ENCODE measurements around the gene MYO1B. TPM values are rescaled to one million over a fixed set of nuclear protein-coding genes. Genes with fewer than 3 reads are reported as not detected.

The MYO1B gene
- total RNA-seq, 1 experiment from 2014 or later: 80.3 TPM

DNA sequence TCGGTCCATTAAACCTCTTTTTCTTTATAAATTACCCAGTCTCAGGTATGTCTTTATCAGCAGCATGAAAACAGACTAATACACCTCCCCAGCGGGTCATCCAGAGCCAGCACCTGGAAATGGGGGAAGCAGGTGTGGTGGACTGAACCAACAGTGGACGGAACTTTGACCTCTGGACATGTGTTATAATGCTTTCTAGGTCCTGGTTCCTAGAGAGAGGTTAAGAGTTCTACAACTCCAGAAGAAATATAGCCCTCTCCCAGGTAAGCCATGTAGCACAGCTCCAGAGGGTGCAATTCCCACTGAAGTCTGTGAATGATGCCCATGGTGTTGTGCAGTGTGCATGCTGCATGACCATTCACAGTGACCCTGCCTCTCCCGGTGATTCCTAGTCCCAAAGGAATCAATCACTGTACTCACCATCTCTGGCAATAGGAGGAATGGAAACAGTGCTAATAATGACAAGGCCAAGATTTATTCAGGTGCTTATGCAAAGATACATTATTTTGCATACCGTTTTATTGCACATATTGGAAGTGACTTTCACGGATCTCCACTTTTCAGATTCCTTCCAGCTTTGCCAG, 45.2 kb upstream of the MYO1B start:
- TF ChIP-seq, protein P1, sequence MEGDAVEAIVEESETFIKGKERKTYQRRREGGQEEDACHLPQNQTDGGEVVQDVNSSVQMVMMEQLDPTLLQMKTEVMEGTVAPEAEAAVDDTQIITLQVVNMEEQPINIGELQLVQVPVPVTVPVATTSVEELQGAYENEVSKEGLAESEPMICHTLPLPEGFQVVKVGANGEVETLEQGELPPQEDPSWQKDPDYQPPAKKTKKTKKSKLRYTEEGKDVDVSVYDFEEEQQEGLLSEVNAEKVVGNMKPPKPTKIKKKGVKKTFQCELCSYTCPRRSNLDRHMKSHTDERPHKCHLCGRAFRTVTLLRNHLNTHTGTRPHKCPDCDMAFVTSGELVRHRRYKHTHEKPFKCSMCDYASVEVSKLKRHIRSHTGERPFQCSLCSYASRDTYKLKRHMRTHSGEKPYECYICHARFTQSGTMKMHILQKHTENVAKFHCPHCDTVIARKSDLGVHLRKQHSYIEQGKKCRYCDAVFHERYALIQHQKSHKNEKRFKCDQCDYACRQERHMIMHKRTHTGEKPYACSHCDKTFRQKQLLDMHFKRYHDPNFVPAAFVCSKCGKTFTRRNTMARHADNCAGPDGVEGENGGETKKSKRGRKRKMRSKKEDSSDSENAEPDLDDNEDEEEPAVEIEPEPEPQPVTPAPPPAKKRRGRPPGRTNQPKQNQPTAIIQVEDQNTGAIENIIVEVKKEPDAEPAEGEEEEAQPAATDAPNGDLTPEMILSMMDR (IDR thresholded peaks at IDR 0.05; ENCODE audit: insufficient read depth in 1 of 2, low read depth in 1 of 2, low read length in 1 of 2, severe bottlenecking in 1 of 2, unreplicated experiment in 1 of 2): no peak
- H3K36me3 Mint-ChIP-seq (ENCODE audit: insufficient read depth, unreplicated experiment): no peaks in the 10 kb centered on the region
- no peaks in the 10 kb centered on the region for H3K9me3 Mint-ChIP-seq (ENCODE audit: unreplicated experiment)
- Histone ChIP-seq H3K27me3 (replicated peaks; ENCODE audit: control insufficient read depth, insufficient read depth, low read length) (no peaks in the 10 kb centered on the region), H3K9me3 (no peaks in the 10 kb centered on the region), H3K36me3 (ENCODE audit: control insufficient read depth, insufficient read depth, low read length) (no peaks in the 10 kb centered on the region), H3K4me1 (no peaks in the 10 kb centered on the region), H3K4me3 (ENCODE audit: low read depth, low read length) (no peak overlapping the region)
- no peaks in the 10 kb centered on the region for H3K4me1 Mint-ChIP-seq (ENCODE audit: low read depth, unreplicated experiment)
- no peaks in the 10 kb centered on the region for H3K27me3 Mint-ChIP-seq (ENCODE audit: insufficient read depth, unreplicated experiment)
- ChIA-PET POLR2A (no interaction called here), CTCF (no interaction called here)
- H3K27ac Mint-ChIP-seq (ENCODE audit: unreplicated experiment): no peak overlapping the region
- BruUV-seq (replicated peaks): no TSS peak
- intact Hi-C loops (cut with micrococcal nuclease; ENCODE audit: unreplicated experiment): no loop called here
- no peak overlapping the region for H3K4me3 Mint-ChIP-seq (ENCODE audit: unreplicated experiment)
- DNase-seq: no peak

DNA sequence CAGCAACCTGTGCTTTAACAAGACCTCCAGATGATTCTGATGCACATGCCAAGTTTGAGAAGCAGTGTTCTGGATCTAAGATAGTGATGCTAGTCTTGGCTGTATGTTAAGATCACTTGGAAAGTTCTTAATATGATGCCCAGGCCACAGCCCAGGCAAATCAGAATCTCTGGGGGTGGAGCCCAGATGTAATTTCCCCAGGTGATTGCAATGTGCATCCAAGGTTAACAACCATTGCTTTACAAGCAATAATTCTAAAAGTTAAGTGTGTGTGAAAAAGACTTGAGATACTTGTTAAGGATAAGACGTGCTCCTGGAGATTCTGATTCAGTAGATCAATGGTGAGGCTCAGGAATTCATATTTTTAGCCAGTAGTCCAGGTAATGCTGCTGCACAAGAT, 44.3 kb upstream of the MYO1B start:
- POLR2A ChIA-PET: no interaction called here

DNA sequence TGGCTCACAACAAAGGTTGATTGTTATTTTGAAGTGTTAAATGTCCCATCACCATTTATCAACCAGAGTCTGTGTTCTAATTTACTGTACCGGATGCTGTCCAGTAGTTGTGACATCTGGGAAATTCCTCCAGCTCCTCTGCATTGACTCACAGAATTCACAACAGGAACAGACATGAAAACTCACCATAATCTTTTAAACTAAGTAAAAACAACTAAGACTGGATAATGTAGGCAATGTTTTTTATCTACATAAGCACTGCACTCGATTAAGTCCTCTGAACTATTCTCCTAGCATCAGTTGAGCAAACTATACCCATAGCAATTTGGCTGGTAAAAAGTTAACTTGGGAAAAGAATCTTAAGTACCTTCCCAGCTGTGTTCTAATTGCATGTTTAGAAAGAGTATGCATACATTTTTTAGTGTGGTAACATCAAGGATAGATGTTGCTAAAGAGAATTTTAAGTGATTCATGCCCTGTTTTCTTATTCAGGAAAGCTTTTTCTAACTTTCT, 42.9 kb upstream of the MYO1B start:
- ChIA-PET CTCF (no interaction called here), POLR2A (no interaction called here)
- TF ChIP-seq, protein P1 (IDR thresholded peaks at IDR 0.05; ENCODE audit: insufficient read depth in 1 of 2, low read depth in 1 of 2, low read length in 1 of 2, severe bottlenecking in 1 of 2, unreplicated experiment in 1 of 2): no peak
- Histone ChIP-seq H3K9me3 (no peaks in the 10 kb centered on the region), H3K4me1 (no peaks in the 10 kb centered on the region), H3K36me3 (ENCODE audit: control insufficient read depth, insufficient read depth, low read length) (no peaks in the 10 kb centered on the region), H3K27me3 (replicated peaks; ENCODE audit: control insufficient read depth, insufficient read depth, low read length) (no peaks in the 10 kb centered on the region), H3K4me3 (ENCODE audit: low read depth, low read length) (no peak overlapping the region)
- H3K4me3 Mint-ChIP-seq (ENCODE audit: unreplicated experiment): no peak overlapping the region
- peaks cover 14% of the 10 kb centered on the region for H3K9me3 Mint-ChIP-seq (ENCODE audit: unreplicated experiment)
- no peaks in the 10 kb centered on the region for H3K4me1 Mint-ChIP-seq (ENCODE audit: low read depth, unreplicated experiment)
- intact Hi-C loops (cut with micrococcal nuclease; ENCODE audit: unreplicated experiment): no loop called here
- H3K27me3 Mint-ChIP-seq (ENCODE audit: insufficient read depth, unreplicated experiment): no peaks in the 10 kb centered on the region
- no peak for DNase-seq
- no peak overlapping the region for H3K27ac Mint-ChIP-seq (ENCODE audit: unreplicated experiment)
- no TSS peak for BruUV-seq (replicated peaks)
- no peaks in the 10 kb centered on the region for H3K36me3 Mint-ChIP-seq (ENCODE audit: insufficient read depth, unreplicated experiment)

More for the DNA sequence above, 44.3 kb upstream of the MYO1B start:
- H3K4me1 ChIP-seq: no peaks in the 10 kb centered on the region
- TF ChIP-seq, protein P1 (IDR thresholded peaks at IDR 0.05; ENCODE audit: insufficient read depth in 1 of 2, low read depth in 1 of 2, low read length in 1 of 2, severe bottlenecking in 1 of 2, unreplicated experiment in 1 of 2): no peak
- Mint-ChIP-seq H3K27ac (ENCODE audit: unreplicated experiment) (no peak overlapping the region), H3K4me3 (ENCODE audit: unreplicated experiment) (no peak overlapping the region), H3K27me3 (ENCODE audit: insufficient read depth, unreplicated experiment) (no peaks in the 10 kb centered on the region), H3K9me3 (ENCODE audit: unreplicated experiment) (peaks cover 3% of the 10 kb centered on the region), H3K36me3 (ENCODE audit: insufficient read depth, unreplicated experiment) (no peaks in the 10 kb centered on the region), H3K4me1 (ENCODE audit: low read depth, unreplicated experiment) (no peaks in the 10 kb centered on the region)
- H3K36me3 ChIP-seq (ENCODE audit: control insufficient read depth, insufficient read depth, low read length): no peaks in the 10 kb centered on the region
- no peaks in the 10 kb centered on the region for H3K27me3 ChIP-seq (replicated peaks; ENCODE audit: control insufficient read depth, insufficient read depth, low read length)
- BruUV-seq (replicated peaks): no TSS peak
- CTCF ChIA-PET: no interaction called here
- intact Hi-C loops (cut with micrococcal nuclease; ENCODE audit: unreplicated experiment): no loop called here
- no peak for DNase-seq
- H3K9me3 ChIP-seq: no peaks in the 10 kb centered on the region
- no peak overlapping the region for H3K4me3 ChIP-seq (ENCODE audit: low read depth, low read length)
